ENCODE data around the gene COL2A1.

- TF ChIP-seq, protein P1, sequence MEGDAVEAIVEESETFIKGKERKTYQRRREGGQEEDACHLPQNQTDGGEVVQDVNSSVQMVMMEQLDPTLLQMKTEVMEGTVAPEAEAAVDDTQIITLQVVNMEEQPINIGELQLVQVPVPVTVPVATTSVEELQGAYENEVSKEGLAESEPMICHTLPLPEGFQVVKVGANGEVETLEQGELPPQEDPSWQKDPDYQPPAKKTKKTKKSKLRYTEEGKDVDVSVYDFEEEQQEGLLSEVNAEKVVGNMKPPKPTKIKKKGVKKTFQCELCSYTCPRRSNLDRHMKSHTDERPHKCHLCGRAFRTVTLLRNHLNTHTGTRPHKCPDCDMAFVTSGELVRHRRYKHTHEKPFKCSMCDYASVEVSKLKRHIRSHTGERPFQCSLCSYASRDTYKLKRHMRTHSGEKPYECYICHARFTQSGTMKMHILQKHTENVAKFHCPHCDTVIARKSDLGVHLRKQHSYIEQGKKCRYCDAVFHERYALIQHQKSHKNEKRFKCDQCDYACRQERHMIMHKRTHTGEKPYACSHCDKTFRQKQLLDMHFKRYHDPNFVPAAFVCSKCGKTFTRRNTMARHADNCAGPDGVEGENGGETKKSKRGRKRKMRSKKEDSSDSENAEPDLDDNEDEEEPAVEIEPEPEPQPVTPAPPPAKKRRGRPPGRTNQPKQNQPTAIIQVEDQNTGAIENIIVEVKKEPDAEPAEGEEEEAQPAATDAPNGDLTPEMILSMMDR (IDR thresholded peaks at IDR 0.05): no peak
- no peak for TF ChIP-seq POLR2AphosphoS5 (IDR thresholded peaks at IDR 0.05; ENCODE audit: low read depth, low read length)
- TF ChIP-seq, protein P2, sequence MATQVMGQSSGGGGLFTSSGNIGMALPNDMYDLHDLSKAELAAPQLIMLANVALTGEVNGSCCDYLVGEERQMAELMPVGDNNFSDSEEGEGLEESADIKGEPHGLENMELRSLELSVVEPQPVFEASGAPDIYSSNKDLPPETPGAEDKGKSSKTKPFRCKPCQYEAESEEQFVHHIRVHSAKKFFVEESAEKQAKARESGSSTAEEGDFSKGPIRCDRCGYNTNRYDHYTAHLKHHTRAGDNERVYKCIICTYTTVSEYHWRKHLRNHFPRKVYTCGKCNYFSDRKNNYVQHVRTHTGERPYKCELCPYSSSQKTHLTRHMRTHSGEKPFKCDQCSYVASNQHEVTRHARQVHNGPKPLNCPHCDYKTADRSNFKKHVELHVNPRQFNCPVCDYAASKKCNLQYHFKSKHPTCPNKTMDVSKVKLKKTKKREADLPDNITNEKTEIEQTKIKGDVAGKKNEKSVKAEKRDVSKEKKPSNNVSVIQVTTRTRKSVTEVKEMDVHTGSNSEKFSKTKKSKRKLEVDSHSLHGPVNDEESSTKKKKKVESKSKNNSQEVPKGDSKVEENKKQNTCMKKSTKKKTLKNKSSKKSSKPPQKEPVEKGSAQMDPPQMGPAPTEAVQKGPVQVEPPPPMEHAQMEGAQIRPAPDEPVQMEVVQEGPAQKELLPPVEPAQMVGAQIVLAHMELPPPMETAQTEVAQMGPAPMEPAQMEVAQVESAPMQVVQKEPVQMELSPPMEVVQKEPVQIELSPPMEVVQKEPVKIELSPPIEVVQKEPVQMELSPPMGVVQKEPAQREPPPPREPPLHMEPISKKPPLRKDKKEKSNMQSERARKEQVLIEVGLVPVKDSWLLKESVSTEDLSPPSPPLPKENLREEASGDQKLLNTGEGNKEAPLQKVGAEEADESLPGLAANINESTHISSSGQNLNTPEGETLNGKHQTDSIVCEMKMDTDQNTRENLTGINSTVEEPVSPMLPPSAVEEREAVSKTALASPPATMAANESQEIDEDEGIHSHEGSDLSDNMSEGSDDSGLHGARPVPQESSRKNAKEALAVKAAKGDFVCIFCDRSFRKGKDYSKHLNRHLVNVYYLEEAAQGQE (IDR thresholded peaks at IDR 0.05; ENCODE audit: insufficient read depth in 1 of 2, low read depth in 2 of 2, low read length in 1 of 2): no peak
Measured at GRCh38 chr12:48050174-48050573, 45.9 kb upstream of the COL2A1 start.
